ENCODE measurements around the gene C12orf57. TPM values are rescaled to one million over a fixed set of nuclear protein-coding genes. Genes with fewer than 3 reads are reported as not detected.

The C12orf57 gene
- total and polyA plus RNA-seq, 5 donors = 262 to 441 (median 281) TPM

- ATAC-seq (no peak), DNase-seq (peak in 2 of 3 donors; percentile 55 to 61)
- peaks cover 5% of the 10 kb centered on the region for H3K4me1 ChIP-seq (ENCODE audit: control insufficient read depth, insufficient read depth, low read length)
- no peaks in the 10 kb centered on the region for H3K27me3 ChIP-seq (ENCODE audit: control insufficient read depth, insufficient read depth)
- H3K4me3 ChIP-seq (ENCODE audit: low read length) = no peak overlapping the region
- no peaks in the 10 kb centered on the region for H3K9me3 ChIP-seq (ENCODE audit: control insufficient read depth, low read length)
- WGBS = 68% methylated on average over 25 of the region's 25 CpGs
- H3K27ac ChIP-seq (ENCODE audit: low read length) = peak overlapping the region; percentile 1
- intact Hi-C loops (cut with DNase I) = no loop called here
These were observed 18.6 kb downstream of the C12orf57 start for GRCh38 chr12:6962285-6963015.

- ATAC-seq (peak in 1 of 2 donors; percentile 8), DNase-seq (peak in 2 of 3 donors; percentile 66 to 75)
- Histone ChIP-seq H3K4me1 (ENCODE audit: control insufficient read depth, insufficient read depth, low read length) (peaks cover 5% of the 10 kb centered on the region), H3K27ac (ENCODE audit: low read length) (no peak overlapping the region), H3K9me3 (ENCODE audit: control insufficient read depth, low read length) (no peaks in the 10 kb centered on the region), H3K27me3 (ENCODE audit: control insufficient read depth, insufficient read depth) (no peaks in the 10 kb centered on the region), H3K4me3 (ENCODE audit: low read length) (no peak overlapping the region)
- 81% methylated on average over 32 of the region's 32 CpGs for WGBS
- intact Hi-C loops (cut with DNase I) = no loop called here
These were observed 19.4 kb downstream of the C12orf57 start for GRCh38 chr12:6963016-6963731.

- H3K4me1 ChIP-seq (ENCODE audit: control insufficient read depth, insufficient read depth, low read length) = peaks cover 5% of the 10 kb centered on the region
- no peak for ATAC-seq
- no peak overlapping the region for H3K27ac ChIP-seq (ENCODE audit: low read length)
- 77% methylated on average over 17 of the region's 17 CpGs for WGBS
- intact Hi-C loops (cut with DNase I) = loop anchor here in 1 of 4 donors (2.0 kb wide), 1 partner anchor 19 kb away; the partner anchor contains the start of gene C12orf57
- DNase-seq = peak in 1 of 3 donors; percentile 74
- H3K4me3 ChIP-seq (ENCODE audit: low read length) = no peak overlapping the region
- no peaks in the 10 kb centered on the region for H3K27me3 ChIP-seq (ENCODE audit: control insufficient read depth, insufficient read depth)
- no peaks in the 10 kb centered on the region for H3K9me3 ChIP-seq (ENCODE audit: control insufficient read depth, low read length)
These were observed 20.1 kb downstream of the C12orf57 start for GRCh38 chr12:6963791-6964413.

- H3K4me3 ChIP-seq (ENCODE audit: low read length) = no peak overlapping the region
- peak overlapping the region; percentile 59 for H3K27ac ChIP-seq (ENCODE audit: low read length)
- ATAC-seq (no peak), DNase-seq (no peak)
- intact Hi-C loops (cut with DNase I) = loop anchor here in 1 of 4 donors (2.0 kb wide), 1 partner anchor 20 kb away; the partner anchor contains the start of gene C12orf57
- H3K27me3 ChIP-seq (ENCODE audit: control insufficient read depth, insufficient read depth) = no peaks in the 10 kb centered on the region
- WGBS = 70% methylated on average over 8 of the region's 8 CpGs
- peaks cover 7% of the 10 kb centered on the region for H3K4me1 ChIP-seq (ENCODE audit: control insufficient read depth, insufficient read depth, low read length)
- H3K9me3 ChIP-seq (ENCODE audit: control insufficient read depth, low read length) = no peaks in the 10 kb centered on the region
These were observed 20.8 kb downstream of the C12orf57 start for GRCh38 chr12:6964605-6965025.

GRCh38 chr12:6965026-6965661, 21.3 kb downstream of the C12orf57 start:
- intact Hi-C loops (cut with DNase I) = loop anchor here in 1 of 4 donors (2.0 kb wide), 1 partner anchor 20 kb away; the partner anchor contains the start of gene C12orf57
- ATAC-seq = peak; percentile 65 to 66
- no peaks in the 10 kb centered on the region for H3K27me3 ChIP-seq (ENCODE audit: control insufficient read depth, insufficient read depth)
- H3K4me3 ChIP-seq (ENCODE audit: low read length) = no peak overlapping the region
- H3K9me3 ChIP-seq (ENCODE audit: control insufficient read depth, low read length) = no peaks in the 10 kb centered on the region
- H3K27ac ChIP-seq (ENCODE audit: low read length) = peak overlapping the region; percentile 59
- WGBS = 20% methylated on average over 12 of the region's 12 CpGs
- H3K4me1 ChIP-seq (ENCODE audit: control insufficient read depth, insufficient read depth, low read length) = peaks cover 7% of the 10 kb centered on the region
- DNase-seq = peak; percentile 87 to 93 (median 91)

GRCh38 chr12:6965714-6966113, 21.9 kb downstream of the C12orf57 start:
- WGBS = 82% methylated on average over 4 of the region's 4 CpGs
- Histone ChIP-seq H3K27me3 (ENCODE audit: control insufficient read depth, insufficient read depth) (no peaks in the 10 kb centered on the region), H3K9me3 (ENCODE audit: control insufficient read depth, low read length) (no peaks in the 10 kb centered on the region), H3K4me1 (ENCODE audit: control insufficient read depth, insufficient read depth, low read length) (peaks cover 7% of the 10 kb centered on the region), H3K27ac (ENCODE audit: low read length) (no peak overlapping the region), H3K4me3 (ENCODE audit: low read length) (no peak overlapping the region)
- DNase-seq (peak in 1 of 3 donors; percentile 18), ATAC-seq (no peak)
- intact Hi-C loops (cut with DNase I) = loop anchor here in 1 of 4 donors (2.0 kb wide), 1 partner anchor 21 kb away; the partner anchor contains the start of gene C12orf57

- DNase-seq (no peak), ATAC-seq (no peak)
- peaks cover 5% of the 10 kb centered on the region for H3K4me1 ChIP-seq (ENCODE audit: control insufficient read depth, insufficient read depth, low read length)
- no peak overlapping the region for H3K27ac ChIP-seq (ENCODE audit: low read length)
- no peaks in the 10 kb centered on the region for H3K27me3 ChIP-seq (ENCODE audit: control insufficient read depth, insufficient read depth)
- WGBS = 79% methylated on average over 7 of the region's 7 CpGs
- H3K4me3 ChIP-seq (ENCODE audit: low read length) = no peak overlapping the region
- intact Hi-C loops (cut with DNase I) = no loop called here
- H3K9me3 ChIP-seq (ENCODE audit: control insufficient read depth, low read length) = no peaks in the 10 kb centered on the region
These were observed 22.5 kb downstream of the C12orf57 start for GRCh38 chr12:6966351-6966750.

- Histone ChIP-seq H3K4me1 (ENCODE audit: control insufficient read depth, insufficient read depth, low read length) (peaks cover 5% of the 10 kb centered on the region), H3K9me3 (ENCODE audit: control insufficient read depth, low read length) (no peaks in the 10 kb centered on the region), H3K27me3 (ENCODE audit: control insufficient read depth, insufficient read depth) (no peaks in the 10 kb centered on the region), H3K4me3 (ENCODE audit: low read length) (no peak overlapping the region), H3K27ac (ENCODE audit: low read length) (no peak overlapping the region)
- intact Hi-C loops (cut with DNase I) = loop anchor here in 1 of 4 donors (2.0 kb wide), 1 partner anchor 43 kb away; no protein-coding TSS in a partner anchor
- ATAC-seq = no peak
- DNase-seq = peak in 2 of 3 donors; percentile 28 to 52
- 88% methylated on average over 10 of the region's 10 CpGs for WGBS
These were observed 23.9 kb downstream of the C12orf57 start for GRCh38 chr12:6967651-6968100.

GRCh38 chr12:6968426-6968825, 24.6 kb downstream of the C12orf57 start:
- Histone ChIP-seq H3K4me1 (ENCODE audit: control insufficient read depth, insufficient read depth, low read length) (peaks cover 5% of the 10 kb centered on the region), H3K27ac (ENCODE audit: low read length) (no peak overlapping the region), H3K4me3 (ENCODE audit: low read length) (no peak overlapping the region), H3K9me3 (ENCODE audit: control insufficient read depth, low read length) (no peaks in the 10 kb centered on the region), H3K27me3 (ENCODE audit: control insufficient read depth, insufficient read depth) (no peaks in the 10 kb centered on the region)
- ATAC-seq (no peak), DNase-seq (peak in 1 of 3 donors; percentile 32)
- WGBS = 81% methylated on average over 9 of the region's 9 CpGs
- intact Hi-C loops (cut with DNase I) = loop anchor here in 1 of 4 donors (2.0 kb wide), 1 partner anchor 44 kb away; no protein-coding TSS in a partner anchor

- H3K27ac ChIP-seq (ENCODE audit: low read length) = peak overlapping the region; percentile 74
- H3K27me3 ChIP-seq (ENCODE audit: control insufficient read depth, insufficient read depth) = no peaks in the 10 kb centered on the region
- DNase-seq (peak in 2 of 3 donors; percentile 59 to 81), ATAC-seq (peak; percentile 17 to 38)
- intact Hi-C loops (cut with DNase I) = loop anchor here in 1 of 4 donors (5.0 kb wide), 1 partner anchor 47 kb away; the partner anchor contains the start of gene LPCAT3
- H3K4me3 ChIP-seq (ENCODE audit: low read length) = peak overlapping the region; percentile 94
- H3K9me3 ChIP-seq (ENCODE audit: control insufficient read depth, low read length) = no peaks in the 10 kb centered on the region
- peaks cover 2% of the 10 kb centered on the region for H3K4me1 ChIP-seq (ENCODE audit: control insufficient read depth, insufficient read depth, low read length)
- under 1% methylated on average over 31 of the region's 31 CpGs for WGBS
These were observed 26.3 kb downstream of the C12orf57 start for GRCh38 chr12:6970096-6970527.
